ENCODE results near the gene CLEC16A. TPM values are rescaled to one million over a fixed set of nuclear protein-coding genes. Genes with fewer than 3 reads are reported as not detected.

Gene CLEC16A
- total and polyA plus RNA-seq, 2 experiments from 2014 or later, result 9.9 to 24.1 TPM

- no peak for TF ChIP-seq ETS1 (IDR thresholded peaks at IDR 0.05)
- no peak for TF ChIP-seq ZNF331 (CRISPR knock-in tag; IDR thresholded peaks at IDR 0.05; ENCODE audit: low read depth)
- TF ChIP-seq CREB1 (CRISPR knock-in tag; IDR thresholded peaks at IDR 0.05; ENCODE audit: low read depth), result no peak
These were observed 268.4 kb downstream of the CLEC16A start (continued) for GRCh38 chr16:11212798-11213196.

GRCh38 chr16:11213373-11213772, 269.0 kb downstream of the CLEC16A start:
- H3K27me3 ChIP-seq (ENCODE audit: insufficient read depth), result no peaks in the 10 kb centered on the region
- H3K4me3 ChIP-seq, result no peak overlapping the region
- Mint-ChIP-seq H3K9me3 (peaks cover 21% of the 10 kb centered on the region), H3K27ac (no peak overlapping the region), H3K4me3 (no peak overlapping the region), H3K36me3 (ENCODE audit: low read depth) (peaks cover 12% of the 10 kb centered on the region; the same call in 1 of the 3 replicates), H3K27me3 (ENCODE audit: insufficient read depth, low read depth, poor library complexity) (peaks cover 11% of the 10 kb centered on the region), H3K4me1 (no peaks in the 10 kb centered on the region)
- H3K9me2 ChIP-seq (ENCODE audit: insufficient read depth), result no peaks in the 10 kb centered on the region
- peak; percentile 50 for ATAC-seq
- no peaks in the 10 kb centered on the region for H3K4me1 ChIP-seq (ENCODE audit: insufficient read depth)
- H4K20me1 ChIP-seq (replicated peaks; ENCODE audit: insufficient read depth), result no peaks in the 10 kb centered on the region
- no peaks in the 10 kb centered on the region for H3F3A ChIP-seq (replicated peaks; ENCODE audit: low read depth)
- H3K4me2 ChIP-seq, result no peak overlapping the region
- no peak overlapping the region for H3K27ac ChIP-seq (ENCODE audit: low read depth)
- H3K36me3 ChIP-seq (ENCODE audit: insufficient read depth), result no peaks in the 10 kb centered on the region
- DNase-seq (ENCODE audit: low spot score), result no peak
- no peak overlapping the region for H2AFZ ChIP-seq
- H3K79me2 ChIP-seq (replicated peaks; ENCODE audit: insufficient read depth), result no peaks in the 10 kb centered on the region
- TF ChIP-seq STAT1 (IDR thresholded peaks at IDR 0.05; ENCODE audit: unreplicated experiment), result no peak

- H3K4me1 Mint-ChIP-seq, result no peaks in the 10 kb centered on the region
- H3K36me3 Mint-ChIP-seq (ENCODE audit: low read depth), result peaks cover 16% of the 10 kb centered on the region
- H3K9me2 ChIP-seq (ENCODE audit: insufficient read depth), result no peaks in the 10 kb centered on the region
- H3K36me3 ChIP-seq (ENCODE audit: insufficient read depth), result no peaks in the 10 kb centered on the region
- no peaks in the 10 kb centered on the region for H3K79me2 ChIP-seq (replicated peaks; ENCODE audit: insufficient read depth)
- H3K27me3 ChIP-seq (ENCODE audit: insufficient read depth), result no peaks in the 10 kb centered on the region
- H3K27me3 Mint-ChIP-seq (ENCODE audit: insufficient read depth, low read depth, poor library complexity), result peaks cover 11% of the 10 kb centered on the region
- H3F3A ChIP-seq (replicated peaks; ENCODE audit: low read depth), result no peaks in the 10 kb centered on the region
- H2AFZ ChIP-seq, result no peak overlapping the region
- H3K4me2 ChIP-seq, result no peak overlapping the region
- H3K4me3 Mint-ChIP-seq, result no peak overlapping the region
- peaks cover 25% of the 10 kb centered on the region for H3K9me3 Mint-ChIP-seq
- no peak overlapping the region for H3K27ac Mint-ChIP-seq
- no peak overlapping the region for H3K27ac ChIP-seq (ENCODE audit: low read depth)
- H4K20me1 ChIP-seq (replicated peaks; ENCODE audit: insufficient read depth), result no peaks in the 10 kb centered on the region
- no peaks in the 10 kb centered on the region for H3K4me1 ChIP-seq (ENCODE audit: insufficient read depth)
- ATAC-seq (no peak), DNase-seq (ENCODE audit: low spot score) (no peak)
- H3K4me3 ChIP-seq, result no peak overlapping the region
- no peak for TF ChIP-seq ETS1 (IDR thresholded peaks at IDR 0.05)
- no peak for TF ChIP-seq REST (IDR thresholded peaks at IDR 0.05; ENCODE audit: unreplicated experiment)
- no peak for TF ChIP-seq NANOG (IDR thresholded peaks at IDR 0.05; ENCODE audit: borderline replicate concordance)
- TF ChIP-seq CTCF (conservative IDR thresholded peaks at IDR 0.05; ENCODE audit: low read depth in 2 of 2), result no peak
- TF ChIP-seq STAT1 (IDR thresholded peaks at IDR 0.05; ENCODE audit: unreplicated experiment), result no peak
- no peak for TF ChIP-seq ZNF114 (CRISPR knock-in tag; IDR thresholded peaks at IDR 0.05)
These were observed 269.4 kb downstream of the CLEC16A start for GRCh38 chr16:11213799-11214198.

Measured in GM23338 (cell line).